OCI-LY7 (cell line): Measurements from ENCODE around the gene ALG1.

Experiments
- CTCF ChIP-seq: fragments of 200-600 bp; sonication (generic); conservative IDR thresholded peaks from 2 replicates; pipeline ENCODE4 v1.5.1; 2014; ENCODE audit warnings: mild to moderate bottlenecking, antibody characterized with exemption, low read length, moderate library complexity, mixed read lengths
- EZH2phosphoT487 ChIP-seq: fragments of 200-600 bp; sonication (generic); IDR thresholded peaks from 2 replicates; pipeline ENCODE4 v1.6.1; 2018; ENCODE audit warnings: low read depth, borderline replicate concordance, mild to moderate bottlenecking, mixed run types, antibody characterized with exemption, low read length, moderate library complexity, mixed read lengths

GRCh38 chr16:5059386-5060072 is 12.1 kb upstream of the ALG1 start:
- TF ChIP-seq CTCF (no peak), EZH2phosphoT487 (no peak)
